Cardiac fibroblast (primary cell): ENCODE data around the gene EPS8L1.

Experiments
- DNase-seq, 2 donors: peaks; one replicate each; pipeline versions ENCODE4 v3.0.0 to v3.0.0-alpha.2; 2010; ENCODE audit warnings: low read depth in 2 of 2
- H3K4me3 ChIP-seq, 2 donors: replicated peaks in 1 of 2; 1 replicate in 1 of 2; 2 replicates in 1 of 2; pipeline ENCODE4 v1.5.1; 2011; ENCODE audit warnings: low read depth in 2 of 2, low read length in 2 of 2, mild to moderate bottlenecking in 2 of 2, moderate library complexity in 1 of 2
- TF ChIP-seq, protein P1 (sequence below): IDR thresholded peaks from one replicate; pipeline ENCODE4 v1.5.1; 2011; ENCODE audit warnings: low read depth, mild to moderate bottlenecking, low read length, inconsistent platforms

The EPS8L1 gene

DNA sequence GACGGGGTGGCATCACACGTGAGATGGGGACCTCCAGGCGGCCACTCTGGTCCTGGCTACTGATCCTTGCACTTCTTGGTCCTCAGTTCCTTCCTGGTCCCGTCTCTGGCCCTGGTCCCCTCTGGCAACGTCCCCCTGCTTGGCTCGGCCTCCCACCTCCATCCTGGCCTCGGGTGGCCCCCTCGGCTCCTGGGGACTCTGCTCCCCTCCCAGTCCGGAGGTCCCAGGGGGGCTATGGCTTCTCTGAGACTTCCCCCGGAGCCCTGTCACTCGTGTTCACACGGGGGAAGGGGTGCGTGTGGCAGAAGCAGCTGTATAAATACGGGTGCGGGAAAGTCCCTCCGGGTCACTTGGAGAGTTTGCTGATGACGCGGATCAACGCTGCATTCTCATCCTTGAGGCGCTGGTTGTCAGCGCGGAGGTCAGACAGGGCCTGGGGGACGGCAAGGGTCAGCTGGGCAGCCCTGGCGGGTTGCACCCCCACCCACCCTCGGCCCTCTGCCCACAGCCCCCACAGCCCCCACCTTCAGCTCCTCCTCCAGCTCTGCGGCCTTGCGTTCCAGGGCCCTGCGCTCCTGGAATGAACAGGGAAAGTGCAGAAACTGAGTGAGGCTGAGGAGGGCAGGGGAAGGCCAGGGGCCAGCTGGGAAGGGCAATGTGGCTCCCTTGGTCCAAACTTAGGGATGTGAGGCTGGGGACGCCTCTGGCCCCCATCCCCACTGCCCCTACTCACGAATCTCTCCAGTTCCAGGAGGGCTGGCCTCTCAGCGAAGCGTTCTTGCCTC, 15.6 kb downstream of the EPS8L1 start:
- TF ChIP-seq, protein P1, sequence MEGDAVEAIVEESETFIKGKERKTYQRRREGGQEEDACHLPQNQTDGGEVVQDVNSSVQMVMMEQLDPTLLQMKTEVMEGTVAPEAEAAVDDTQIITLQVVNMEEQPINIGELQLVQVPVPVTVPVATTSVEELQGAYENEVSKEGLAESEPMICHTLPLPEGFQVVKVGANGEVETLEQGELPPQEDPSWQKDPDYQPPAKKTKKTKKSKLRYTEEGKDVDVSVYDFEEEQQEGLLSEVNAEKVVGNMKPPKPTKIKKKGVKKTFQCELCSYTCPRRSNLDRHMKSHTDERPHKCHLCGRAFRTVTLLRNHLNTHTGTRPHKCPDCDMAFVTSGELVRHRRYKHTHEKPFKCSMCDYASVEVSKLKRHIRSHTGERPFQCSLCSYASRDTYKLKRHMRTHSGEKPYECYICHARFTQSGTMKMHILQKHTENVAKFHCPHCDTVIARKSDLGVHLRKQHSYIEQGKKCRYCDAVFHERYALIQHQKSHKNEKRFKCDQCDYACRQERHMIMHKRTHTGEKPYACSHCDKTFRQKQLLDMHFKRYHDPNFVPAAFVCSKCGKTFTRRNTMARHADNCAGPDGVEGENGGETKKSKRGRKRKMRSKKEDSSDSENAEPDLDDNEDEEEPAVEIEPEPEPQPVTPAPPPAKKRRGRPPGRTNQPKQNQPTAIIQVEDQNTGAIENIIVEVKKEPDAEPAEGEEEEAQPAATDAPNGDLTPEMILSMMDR, result no peak

GRCh38 chr19:55091955-55092354, 16.3 kb downstream of the EPS8L1 start:
- no peak for DNase-seq
- H3K4me3 ChIP-seq, result no peak overlapping the region
- TF ChIP-seq, protein P1, result no peak

More for the DNA sequence above, 15.6 kb downstream of the EPS8L1 start:
- DNase-seq, result no peak
- no peak overlapping the region for H3K4me3 ChIP-seq

DNA sequence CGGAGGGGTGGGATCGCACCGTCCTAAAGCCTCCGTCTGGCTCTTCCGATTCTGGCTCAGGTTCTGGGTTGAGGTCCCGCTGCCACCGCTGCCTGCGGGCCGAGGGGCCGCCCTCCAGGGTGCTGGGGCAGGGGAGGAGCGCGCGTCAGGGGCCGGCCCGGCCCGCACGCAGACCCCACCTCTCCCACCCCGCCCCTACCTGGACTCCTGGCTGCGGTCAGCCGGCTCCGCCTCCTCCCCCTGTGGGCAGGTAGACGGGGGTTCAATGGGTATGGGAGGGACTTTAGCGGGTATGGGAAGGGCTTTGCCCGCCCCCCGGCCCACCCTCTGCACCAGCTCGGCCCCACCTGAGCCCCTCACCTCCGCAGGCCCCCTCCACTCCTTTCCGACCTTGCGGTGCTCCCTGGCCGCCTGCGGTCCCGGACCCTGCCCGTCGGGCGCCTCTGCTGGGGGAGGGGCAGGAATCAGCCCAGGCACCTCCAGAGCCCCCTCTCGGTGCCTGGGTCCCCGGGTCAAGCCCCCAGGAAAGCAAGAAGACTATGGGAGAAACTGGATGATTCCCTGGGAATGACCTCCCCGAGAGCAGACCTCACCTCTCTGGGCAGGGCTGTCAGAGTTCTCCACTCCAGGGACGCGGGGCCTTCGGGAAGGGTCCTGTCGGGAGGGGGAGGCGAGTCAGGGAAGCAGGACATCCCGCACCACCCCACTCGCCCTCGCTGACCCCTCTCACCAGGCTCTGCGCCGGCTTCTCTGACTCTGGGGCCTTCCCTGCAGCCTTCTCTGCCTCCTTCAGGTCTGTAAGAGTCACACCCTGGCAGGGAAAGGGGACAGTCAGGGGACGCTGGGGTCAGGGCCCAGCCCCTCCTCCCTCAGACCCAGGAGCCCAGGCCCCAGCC, 17.0 kb downstream of the EPS8L1 start:
- H3K4me3 ChIP-seq, result no peak overlapping the region
- TF ChIP-seq, protein P1, result no peak

DNA sequence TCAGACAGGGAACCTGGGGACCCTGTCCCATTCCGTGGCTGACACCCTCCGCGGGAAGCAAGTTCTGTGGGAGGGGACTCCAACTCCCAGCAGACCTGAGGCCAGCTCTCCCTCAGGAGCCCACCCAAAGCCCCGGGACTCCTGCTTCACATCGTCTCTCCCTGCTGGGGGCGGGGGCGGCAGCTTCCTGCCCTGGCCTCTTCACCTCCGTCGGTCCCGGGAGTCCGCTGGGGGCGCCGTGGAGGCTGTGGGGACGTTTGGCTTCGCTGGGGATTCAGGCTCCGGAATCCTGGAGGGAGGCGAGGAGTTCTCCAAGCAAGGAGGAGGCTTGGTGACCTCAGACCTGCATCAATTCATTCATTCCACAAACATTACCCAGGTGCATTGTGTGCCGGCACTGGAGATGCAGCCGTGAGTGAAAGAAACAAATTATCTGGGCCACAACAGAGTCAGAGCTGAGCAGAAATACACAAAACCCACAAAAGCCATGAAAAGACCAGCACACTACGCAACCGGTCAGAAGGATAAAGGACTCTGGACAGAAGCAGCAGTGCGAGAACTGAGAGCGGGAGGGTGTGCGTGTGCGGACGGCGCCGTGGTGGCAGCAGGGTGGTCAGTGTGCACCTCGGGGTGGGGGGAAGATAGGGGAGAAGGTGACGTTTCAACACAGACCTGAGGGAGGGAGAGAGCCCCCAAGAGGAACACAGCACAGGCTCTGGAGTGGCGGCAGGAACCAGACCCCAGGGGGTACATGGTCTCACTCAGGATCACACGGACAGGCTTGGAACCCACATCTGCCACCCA, 19.0 kb downstream of the EPS8L1 start:
- no peak overlapping the region for H3K4me3 ChIP-seq
- TF ChIP-seq, protein P1, result no peak
- DNase-seq, result no peak

More for the DNA sequence above, 17.0 kb downstream of the EPS8L1 start:
- DNase-seq, result no peak

- TF ChIP-seq, protein P1, result no peak
- no peak overlapping the region for H3K4me3 ChIP-seq
- DNase-seq, result no peak
Observed at GRCh38 chr19:55095260-55096060, 19.8 kb downstream of the EPS8L1 start.
